NAMALWA (cell line): ENCODE measurements around the gene PYGO2.
"Not testable (repeated sequence)": the region's sequence is repeated elsewhere in the genome, so short reads cannot be mapped to it uniquely, and the experiment has no call there.

Experiments used
- DNase-seq: peaks from one replicate; pipeline ENCODE4 v3.0.0-alpha.2; 2015; ENCODE audit warnings: low spot score

Gene PYGO2

DNA sequence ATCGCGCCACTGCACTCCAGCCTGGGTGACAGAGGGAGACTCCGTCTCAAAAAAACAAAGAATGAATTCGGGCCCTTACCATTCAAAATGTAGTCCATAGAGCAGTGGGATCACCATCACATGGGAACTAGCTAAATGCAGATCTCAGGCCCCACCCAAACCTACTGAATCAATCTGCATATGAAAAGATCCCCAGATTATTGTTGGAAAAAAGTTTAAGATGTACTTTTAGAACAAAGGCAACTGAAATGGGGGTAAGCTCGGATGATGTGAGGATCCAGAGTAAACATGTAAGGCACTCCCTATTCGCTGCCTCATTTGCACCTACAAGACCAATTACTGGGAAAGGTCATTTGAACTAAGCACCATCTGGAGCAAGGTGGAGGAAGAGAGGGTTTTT, 20.8 kb upstream of the PYGO2 start:
- no peak for DNase-seq

DNA sequence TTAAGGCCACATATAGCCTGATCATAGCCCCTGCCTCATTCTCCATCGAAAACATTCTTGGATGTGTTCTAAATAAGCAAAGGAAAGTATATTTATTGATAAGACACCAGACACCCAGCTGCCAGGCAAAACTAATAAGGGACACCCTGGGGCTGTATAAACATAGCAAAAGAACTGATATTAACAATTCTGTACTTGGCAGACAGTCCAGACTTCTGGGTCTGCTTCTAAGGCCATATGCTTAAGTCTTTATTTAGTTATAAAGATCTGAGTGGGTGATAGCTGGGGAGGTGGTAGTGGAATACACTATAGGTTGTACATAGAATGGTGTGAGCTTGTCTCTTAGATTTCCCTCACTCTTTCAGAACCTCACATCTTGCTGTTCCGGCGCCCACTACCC, 16.8 kb upstream of the PYGO2 start:
- DNase-seq, result no peak

DNA sequence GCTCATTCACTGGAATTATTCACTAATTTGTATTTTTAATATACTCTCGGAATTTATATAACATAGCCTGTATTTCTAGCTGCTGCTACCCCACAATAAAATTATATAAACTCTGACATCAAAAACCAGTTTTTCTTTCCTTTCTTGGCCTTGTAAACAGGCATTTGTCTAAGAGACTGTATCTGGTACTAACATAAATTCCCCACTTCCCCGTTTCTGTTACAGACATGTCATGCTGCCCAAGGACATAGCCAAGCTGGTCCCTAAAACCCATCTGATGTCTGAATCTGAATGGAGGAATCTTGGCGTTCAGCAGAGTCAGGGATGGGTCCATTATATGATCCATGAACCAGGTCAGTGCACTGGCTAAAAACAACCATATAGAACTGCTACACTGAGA, 16.2 kb upstream of the PYGO2 start:
- DNase-seq, result not testable (repeated sequence)

DNA sequence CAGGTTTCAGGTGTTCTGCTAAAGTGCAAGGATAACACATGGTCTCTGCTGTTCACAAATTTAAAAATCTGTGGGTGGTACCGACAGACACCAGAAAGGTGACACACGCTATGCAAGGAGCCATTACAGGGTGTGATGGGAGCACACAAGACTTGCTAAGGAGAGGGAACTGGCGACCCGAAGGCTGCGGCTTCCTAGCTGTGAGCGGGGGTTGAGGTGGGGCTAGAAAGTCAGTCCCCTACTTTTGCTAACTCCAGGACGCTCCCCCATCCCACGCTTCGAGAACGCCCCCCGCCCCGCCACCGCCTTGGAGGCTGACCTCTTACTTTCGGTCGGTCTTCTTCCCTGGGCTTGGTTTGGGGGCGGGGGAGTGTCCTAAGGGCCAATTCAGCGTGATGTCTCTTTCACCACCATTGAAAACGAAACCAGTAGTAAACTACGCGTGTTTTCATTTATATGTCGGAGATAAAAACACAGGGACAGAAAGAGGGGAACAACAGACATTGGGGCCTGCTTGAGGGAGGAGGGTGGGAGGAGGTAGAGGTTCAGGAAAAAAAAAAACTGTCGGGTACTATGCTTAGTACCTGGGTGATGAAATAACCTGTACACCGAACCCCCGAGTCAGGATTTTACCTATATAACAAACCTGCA, 14.0 kb upstream of the PYGO2 start:
- DNase-seq, result peak; percentile 84

DNA sequence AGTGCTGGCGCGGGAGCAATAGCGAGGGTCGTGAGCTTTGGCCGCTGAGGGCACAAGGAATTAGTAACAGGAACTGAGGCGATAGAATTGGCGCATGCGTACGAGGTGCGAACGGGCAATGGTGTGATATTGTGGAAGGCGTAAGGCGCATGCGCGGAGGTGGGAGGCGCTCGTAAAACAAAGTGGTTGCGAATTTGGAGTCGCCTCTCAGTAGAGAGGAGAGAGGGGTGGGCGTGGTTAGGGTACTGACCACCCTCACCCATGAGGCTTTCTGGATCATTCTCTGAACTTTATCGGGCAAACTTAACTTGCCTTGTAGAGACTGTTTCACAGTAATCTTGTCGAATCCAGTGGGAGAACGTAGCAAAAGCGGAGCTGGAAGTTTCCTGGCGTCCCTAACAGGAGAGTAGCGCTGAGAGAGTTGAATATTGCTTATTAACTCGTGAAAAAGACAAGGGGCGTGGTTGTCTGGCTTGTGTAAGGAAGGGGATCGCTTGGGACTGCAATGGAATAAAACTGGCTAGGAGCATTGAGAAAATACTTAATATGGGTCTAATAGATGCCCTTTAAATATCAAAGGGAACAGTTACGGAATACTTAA, 13.3 kb upstream of the PYGO2 start:
- peak; percentile 100 for DNase-seq

DNA sequence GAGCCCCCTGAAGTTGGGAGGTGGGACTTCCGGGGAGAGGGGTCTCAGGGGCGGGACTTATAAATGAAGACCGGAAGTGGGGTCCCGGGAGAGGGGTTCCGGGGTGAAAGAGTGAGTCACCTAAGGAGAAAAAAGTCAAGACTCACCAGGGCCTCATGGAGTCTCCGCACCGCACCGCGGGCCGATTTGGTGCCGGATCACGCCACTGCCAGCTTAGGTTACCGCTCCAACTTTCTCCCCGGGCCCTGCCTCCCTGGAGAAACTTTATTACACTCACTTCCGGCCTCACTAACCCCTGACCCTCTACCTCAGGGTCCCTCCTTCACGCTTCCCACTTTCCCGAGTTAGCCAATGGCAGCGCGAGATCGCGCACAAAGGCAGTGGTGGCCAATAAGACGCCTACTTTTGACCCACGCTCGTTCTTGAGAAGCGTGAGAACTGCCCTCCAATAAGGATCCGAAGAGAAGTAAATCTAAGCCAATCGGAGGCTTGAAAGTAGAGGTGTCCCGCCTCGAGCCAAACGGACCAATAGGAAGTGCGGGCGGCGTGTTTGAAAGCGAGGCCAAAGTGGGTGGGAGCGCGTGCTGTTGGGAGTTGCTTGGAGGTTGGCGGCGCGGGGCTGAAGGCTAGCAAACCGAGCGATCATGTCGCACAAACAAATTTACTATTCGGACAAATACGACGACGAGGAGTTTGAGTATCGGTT, 12.7 kb upstream of the PYGO2 start, which contains the start of gene CKS1B:
CKS1B (plus strand) TSS at position 580 of the 706 bp plus-strand sequence; CDS start at position 645, 65 bp downstream.
- peak; percentile 100 for DNase-seq

DNA sequence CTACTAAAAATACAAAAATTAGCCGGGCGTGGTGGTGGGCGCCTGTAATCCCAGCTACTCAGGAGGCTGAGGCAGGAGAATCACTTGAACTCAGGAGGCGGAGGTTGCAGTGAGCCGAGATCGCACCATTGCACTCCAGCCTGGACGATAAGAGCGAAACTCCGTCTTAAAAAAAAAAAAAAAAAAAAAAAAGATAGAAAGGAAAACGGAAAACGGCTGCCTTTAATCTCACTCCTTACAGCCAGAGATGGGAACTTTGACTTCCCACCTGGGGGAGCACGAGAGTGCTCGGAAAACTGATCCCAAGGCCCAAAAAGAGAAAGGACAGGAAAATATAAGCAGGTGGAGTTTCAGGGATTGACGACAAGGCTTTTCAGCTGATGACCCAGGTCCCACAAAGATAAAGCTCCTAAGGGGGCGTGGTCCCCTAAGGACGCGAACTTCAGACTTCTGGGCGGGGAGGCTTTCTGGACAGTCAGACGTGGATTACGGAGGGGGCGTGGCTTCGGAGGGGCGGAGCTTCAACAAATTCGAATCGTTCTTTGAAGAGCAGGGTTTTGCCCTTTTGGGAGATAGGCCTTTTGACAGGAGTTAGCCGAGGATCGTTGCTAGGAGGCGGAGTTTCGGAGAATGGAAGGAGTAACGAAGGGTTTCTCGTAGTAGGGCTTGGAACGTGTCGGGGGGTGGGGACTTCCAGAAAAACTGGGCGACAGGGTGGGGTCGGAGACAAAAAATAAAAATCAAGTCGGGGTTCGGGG, 11.9 kb upstream of the PYGO2 start:
- DNase-seq, result peak; percentile 100

DNA sequence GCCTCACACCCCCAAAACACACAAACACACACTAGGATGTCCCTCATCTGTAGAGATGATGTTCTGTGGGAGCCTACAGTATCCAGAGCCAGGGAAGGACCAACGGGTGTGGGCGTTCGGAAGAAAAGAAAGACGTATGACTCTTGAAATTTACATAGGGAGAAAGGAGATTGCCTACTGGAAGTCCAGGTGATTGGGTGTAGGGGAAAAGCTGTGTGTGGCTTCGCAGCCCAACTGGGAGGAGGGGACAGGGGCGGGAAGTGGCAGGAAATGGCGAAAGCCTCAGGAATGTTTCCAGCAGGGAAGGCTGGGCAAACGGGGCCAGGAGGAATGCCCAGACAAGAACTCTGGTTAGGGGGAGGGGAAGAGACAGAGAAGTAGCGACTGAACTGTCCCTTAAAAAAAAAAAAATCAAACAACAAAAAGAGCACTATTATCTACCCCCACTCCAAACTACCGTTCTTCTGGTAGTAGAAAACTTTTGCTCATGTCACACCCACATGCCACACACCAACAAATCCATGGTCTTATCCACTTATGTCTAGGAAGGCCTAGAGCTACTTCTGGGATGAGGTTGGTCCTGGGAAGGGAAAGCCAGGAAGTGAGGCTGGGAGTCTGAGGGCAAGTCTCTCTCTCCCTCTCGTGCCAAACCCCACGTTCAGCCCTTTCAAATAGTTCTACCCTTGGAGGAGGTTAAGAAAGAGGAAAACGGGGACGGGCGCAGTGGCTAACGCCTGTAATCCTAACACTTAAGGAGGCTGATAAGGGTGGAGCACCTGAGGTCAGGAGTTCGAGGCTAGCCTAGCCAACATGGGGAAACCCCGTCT, 11.1 kb upstream of the PYGO2 start:
- DNase-seq, result no peak

DNA sequence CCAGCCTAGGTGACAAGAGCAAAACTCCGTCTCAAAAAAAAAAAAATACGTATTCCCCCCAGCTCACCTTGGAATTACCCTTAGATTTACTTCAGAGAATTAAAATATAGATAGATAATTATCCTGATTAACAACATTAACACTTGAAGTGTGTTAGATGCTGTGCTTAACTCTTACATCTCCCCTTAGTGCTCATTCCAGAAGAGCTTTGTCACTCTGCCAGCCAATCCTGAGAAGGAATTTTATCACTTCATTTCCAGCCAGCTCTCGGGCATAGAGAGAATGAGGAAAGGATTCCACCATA, 10.6 kb upstream of the PYGO2 start:
- DNase-seq, result no peak

DNA sequence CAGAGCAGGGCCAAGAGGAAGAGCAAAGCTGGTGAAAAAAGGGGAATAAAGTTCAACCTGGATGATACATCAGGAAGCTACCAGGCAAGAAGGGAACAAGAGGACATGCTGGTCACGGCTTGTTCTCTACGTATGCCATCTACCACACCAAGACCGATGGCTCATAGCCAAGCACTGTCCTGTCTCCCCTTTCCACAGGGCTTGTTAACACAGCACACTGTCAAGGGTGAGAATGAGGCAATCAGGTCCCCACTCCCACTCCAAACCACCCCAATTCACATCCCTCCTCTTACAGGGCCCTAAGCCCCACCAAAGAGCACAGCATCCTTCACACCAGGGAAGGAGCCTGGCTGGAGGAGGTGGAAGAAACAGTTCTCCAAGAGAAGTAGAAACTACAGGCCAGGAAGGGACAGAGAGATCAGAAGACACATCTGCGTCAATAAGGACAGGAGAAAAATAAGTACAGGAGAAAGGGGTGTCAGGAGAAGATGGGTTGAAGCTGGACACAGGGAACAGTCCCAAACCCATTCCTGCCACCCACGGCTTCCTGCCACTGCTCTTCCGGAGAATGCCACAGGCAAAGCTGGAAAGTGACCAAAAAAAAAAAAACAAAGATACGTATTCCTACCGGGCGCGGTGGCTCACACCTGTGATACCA, 9.9 kb upstream of the PYGO2 start:
- DNase-seq, result no peak

DNA sequence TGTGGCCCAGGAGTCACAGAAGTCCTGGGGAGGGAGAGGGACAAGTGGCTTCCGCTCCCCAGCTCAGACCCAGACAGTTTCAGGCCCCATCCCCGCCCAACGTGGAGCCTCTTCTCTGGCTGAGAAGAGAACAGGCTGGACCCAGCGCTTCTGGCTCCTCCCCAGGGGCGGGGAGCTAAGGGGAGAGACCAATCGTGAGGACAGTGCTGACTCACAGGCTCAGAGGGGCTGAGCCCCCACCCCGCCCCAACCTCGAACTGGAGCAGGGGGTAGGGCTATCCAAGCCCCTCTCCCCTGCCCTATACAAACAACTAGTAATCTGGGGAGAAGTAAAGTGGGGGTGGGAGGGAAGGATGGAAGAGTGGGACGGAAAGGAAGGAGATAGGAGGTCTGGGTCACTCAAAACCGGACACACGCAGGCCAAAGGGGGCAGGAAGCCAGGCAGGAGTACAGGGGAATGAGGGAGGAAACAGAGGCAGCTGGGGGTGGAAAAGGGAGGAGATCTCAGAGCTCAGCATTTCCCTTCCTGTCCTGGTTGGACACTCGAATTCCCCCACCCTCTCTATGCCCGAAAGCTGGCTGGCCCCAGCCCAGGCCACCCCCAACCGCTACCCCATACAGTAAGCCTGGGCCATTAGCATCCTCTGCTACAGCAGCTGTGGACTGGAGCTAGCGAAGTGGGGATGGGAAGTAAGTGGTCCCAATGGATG, 9.2 kb upstream of the PYGO2 start, which contains the start of gene SHC1:
SHC1 (minus strand) TSS at position 117 of the 710 bp plus-strand sequence. CDS start 221 bp downstream, outside the sequence.
- DNase-seq, result peak; percentile 89

DNA sequence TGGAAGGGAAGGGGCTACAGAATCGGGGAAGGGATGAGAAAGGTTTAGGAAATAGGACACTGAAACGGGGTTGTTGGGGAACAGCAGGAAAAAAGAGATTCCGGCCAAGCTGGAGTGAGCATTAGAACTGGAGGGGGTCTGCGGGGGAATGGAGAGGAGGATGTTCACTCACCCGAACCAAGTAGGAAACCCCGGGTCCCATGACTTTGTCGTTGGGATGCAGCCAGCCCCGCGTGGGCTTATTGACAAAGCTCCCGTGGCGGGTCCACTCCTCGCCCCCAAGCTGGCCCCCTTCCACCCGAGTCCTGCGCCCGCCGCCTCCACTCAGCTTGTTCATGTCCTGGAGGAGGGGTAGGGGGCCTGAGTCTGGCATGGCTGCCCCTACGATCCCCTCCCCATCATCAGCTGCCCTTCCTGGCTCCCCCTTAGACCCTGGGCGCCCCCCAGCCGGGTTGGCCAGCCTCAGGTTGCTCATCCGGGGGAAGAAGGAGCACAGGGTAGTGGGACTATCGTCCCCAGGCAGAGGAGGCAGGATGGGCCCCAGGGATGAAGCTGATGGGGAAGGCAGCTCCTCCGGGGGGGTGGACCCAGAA, 8.4 kb upstream of the PYGO2 start:
- no peak for DNase-seq

DNA sequence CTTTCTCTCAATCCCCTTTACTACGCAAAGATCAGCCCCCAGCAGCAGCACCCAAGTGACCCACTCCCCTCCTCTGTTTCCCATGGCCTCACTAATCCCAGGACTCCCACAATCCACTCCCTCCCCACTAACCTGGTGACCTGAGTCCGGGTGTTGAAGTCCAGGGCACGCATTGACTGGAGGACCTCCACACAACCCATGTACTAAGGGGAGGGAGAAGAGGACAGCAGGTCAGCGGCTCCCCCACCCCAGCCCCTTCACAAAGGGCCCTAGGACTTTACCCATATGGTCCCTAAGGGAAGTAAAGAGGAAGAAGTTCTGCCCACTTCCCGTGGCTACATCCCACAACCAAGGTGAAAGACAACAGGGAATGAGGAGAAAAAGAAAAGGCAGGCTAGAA, 7.7 kb upstream of the PYGO2 start:
- no peak for DNase-seq

DNA sequence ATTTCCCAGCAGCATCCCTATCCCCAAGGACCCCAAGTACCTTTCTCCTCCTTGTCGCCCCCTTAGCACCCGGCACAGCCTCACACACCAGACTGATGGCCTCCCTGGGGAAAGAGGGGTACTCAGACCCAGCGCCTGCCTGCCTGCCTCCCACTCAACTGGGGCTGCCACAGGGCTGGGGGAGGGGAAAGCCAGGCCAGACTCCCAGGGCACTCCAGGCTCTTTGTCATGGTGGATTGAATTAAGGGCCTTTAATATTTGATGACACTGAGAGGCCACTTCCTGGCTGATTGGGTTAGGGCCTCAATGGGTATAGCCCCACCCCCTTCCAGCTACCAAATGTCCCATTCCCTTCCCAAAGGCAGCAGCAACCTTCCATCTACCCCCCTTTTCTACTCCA, 7.1 kb upstream of the PYGO2 start:
- no peak for DNase-seq

DNA sequence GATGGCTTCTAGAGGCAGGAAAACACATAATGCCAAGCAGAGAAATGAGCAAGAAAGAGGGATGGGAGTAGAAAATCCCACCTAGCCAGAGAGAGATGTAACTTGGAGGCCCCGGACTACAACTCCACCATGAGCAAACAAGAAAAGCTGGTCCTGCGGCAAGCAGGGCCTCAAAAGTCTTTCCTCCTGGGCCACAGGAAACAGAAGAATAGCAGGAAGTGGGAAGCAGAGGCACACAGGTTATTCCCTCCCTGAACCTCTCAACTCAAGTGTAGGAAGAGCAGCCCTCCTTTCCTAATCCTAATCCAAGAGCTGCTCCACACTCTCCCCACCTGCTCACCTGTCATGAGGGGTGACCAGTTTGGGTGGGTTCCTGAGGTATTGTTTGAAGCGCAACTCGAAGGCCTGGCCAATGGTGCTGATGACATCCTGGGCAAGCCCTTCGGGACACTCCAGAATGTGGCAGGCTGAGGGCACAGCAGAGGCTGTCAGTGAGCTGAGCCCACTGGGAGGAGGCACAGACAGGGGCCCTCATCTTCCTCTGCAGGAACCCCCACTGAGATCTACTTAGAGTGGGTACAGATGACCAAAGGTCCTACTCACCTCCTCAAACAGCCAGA, 5.9 kb upstream of the PYGO2 start:
- DNase-seq, result no peak

DNA sequence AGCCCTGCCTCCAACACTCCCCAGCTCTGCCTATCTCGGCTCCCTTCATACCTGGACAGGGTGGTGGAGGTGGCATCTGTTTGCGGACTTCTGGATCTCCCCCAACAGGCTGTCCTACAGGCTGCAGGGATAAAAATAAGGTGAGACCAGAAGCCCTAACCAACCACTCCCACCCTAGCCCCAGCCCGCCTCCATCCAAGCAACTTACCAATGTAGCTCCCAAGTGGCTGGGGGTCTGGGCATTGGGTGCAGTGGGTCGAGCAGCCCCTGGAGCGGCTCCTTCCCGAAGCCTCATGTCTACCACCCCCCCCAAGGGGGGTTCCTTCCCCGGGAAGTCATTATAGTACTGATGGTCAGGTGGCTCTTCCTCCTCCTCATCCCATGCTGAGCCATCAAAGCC, 4.5 kb upstream of the PYGO2 start:
- no peak for DNase-seq

DNA sequence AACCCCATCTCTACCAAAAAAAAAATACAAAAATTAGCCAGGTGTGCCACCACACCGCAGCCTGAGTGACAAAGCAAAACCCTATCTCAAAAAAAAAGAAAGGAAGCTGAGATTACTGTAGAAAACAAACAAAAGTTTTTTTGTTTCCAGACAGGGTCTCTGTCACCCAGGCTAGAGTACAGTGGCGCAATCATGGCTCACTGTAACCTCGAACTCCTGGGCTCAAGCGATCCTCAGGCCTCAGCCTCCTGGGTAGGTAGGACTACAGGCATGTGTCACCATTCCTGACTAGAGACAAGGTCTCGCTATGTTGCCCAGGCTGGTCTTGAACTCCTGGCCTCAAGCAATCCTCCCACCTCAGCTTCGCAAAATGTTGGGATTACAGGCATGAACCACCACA, 2.8 kb upstream of the PYGO2 start:
- no peak for DNase-seq

DNA sequence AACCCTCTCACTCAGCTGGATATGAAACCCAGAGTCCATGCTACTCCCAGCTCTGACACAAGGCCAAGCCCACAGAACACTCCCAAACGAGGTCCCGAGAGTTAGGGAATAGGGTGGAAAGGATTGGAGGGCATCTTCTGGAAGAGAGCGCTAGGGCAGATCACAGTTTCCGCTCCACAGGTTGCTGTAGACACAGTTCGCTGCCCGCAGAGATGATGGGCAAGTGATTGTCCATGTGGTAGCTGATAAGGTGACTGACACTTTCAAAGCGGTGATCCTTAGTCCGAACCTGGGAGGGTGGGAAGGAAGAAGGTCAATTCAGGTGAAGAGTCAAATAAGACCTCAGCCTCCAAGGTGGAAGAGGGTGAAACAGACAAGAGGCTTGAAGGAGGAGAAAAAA, 2.1 kb upstream of the PYGO2 start:
- no peak for DNase-seq

DNA sequence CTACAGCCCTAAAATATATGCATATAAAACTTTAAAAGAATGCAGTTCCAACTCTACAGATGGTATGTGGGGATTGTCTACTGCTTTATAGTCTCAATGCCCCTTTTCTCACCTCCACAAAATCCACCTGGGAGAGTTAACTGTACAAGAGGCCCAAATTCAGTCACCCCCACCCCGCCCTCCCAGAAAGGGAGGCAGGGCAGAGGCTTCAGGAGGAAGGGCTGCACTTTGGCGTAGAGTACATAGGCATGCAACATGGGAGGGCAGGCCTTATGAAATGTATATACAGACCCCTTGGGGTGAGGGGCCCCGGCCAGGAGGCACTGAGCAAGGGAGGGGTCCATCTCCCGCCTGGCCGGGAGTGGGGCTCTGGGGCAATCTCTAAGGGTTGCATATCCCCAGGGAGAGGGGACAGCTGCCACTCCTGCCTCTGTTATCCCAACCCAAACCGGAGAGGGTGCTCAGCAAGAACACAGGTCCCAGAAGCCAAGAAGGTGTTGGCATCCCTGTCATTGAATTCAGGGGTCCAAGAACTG, 1.3 kb upstream of the PYGO2 start:
- no peak for DNase-seq
